ENCODE data around the gene CDH23. TPM values are rescaled to one million over a fixed set of nuclear protein-coding genes. Genes with fewer than 3 reads are reported as not detected.

The CDH23 gene
- total RNA-seq, 2 donors from 2014 or later = 28.5 to 58.7 TPM

DNA sequence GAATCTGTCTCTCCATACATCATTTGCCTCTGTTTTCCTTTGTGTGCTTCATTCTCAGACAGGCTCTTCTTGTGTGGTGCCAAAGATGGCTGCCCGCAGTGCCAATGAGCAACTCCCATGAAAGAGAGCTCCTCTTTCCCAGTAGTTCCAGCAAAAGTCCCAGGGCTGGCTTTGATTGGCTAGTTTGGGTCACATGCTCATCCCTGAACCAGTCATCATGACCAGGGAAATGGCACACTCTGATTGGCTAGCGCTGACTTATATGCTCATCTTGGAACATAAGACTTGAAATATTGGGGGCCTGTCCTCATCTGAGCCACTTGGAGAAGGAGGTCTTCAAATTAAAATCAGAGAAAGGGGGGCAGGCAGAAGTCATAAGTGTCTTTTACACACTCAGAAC, 112.7 kb downstream of the CDH23 start:
- peaks cover 12% of the 10 kb centered on the region for H3K4me1 ChIP-seq
- no peaks in the 10 kb centered on the region for H3K9me3 ChIP-seq
- TF ChIP-seq, protein P1, sequence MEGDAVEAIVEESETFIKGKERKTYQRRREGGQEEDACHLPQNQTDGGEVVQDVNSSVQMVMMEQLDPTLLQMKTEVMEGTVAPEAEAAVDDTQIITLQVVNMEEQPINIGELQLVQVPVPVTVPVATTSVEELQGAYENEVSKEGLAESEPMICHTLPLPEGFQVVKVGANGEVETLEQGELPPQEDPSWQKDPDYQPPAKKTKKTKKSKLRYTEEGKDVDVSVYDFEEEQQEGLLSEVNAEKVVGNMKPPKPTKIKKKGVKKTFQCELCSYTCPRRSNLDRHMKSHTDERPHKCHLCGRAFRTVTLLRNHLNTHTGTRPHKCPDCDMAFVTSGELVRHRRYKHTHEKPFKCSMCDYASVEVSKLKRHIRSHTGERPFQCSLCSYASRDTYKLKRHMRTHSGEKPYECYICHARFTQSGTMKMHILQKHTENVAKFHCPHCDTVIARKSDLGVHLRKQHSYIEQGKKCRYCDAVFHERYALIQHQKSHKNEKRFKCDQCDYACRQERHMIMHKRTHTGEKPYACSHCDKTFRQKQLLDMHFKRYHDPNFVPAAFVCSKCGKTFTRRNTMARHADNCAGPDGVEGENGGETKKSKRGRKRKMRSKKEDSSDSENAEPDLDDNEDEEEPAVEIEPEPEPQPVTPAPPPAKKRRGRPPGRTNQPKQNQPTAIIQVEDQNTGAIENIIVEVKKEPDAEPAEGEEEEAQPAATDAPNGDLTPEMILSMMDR (IDR thresholded peaks at IDR 0.05) = no peak
- TF ChIP-seq POLR2A (IDR thresholded peaks at IDR 0.05) = no peak
- ATAC-seq (no peak), DNase-seq (no peak)
- intact Hi-C loops (cut with DNase I) = no loop called here
- no peak overlapping the region for H3K27ac ChIP-seq
- no peak overlapping the region for H3K4me3 ChIP-seq
- H3K36me3 ChIP-seq (replicated peaks in 1 of 2; ENCODE audit: insufficient read depth in 1 of 2, low read depth in 2 of 2) = no peaks in the 10 kb centered on the region
- WGBS, 2 donors = 0 to 65% methylated on average over 1 to 2 of the region's 2 CpGs
- no peaks in the 10 kb centered on the region for H3K27me3 ChIP-seq

DNA sequence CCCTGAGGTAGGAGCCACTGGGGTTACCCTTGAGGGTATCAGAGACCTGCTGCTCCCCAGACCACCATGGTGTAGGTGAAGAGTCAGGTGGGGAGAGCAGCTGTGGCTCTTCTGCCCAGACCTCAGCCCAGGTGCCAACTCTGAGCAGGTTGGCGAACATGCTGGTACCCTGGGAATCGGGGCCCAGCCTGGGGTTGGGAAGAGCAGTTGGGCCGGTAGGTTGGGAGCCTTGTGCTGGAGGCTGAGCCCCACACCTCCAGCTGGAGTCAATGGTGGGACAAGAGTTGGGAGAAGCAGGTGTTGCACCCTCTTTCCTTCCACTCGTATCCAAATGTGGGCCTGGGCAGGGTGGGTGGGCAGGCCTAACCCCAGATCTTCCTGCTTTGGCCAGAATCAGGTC, 114.5 kb downstream of the CDH23 start:
- TF ChIP-seq, protein P1 (IDR thresholded peaks at IDR 0.05) = no peak
- no peak for TF ChIP-seq POLR2A (IDR thresholded peaks at IDR 0.05)
- Histone ChIP-seq H3K27me3 (no peaks in the 10 kb centered on the region), H3K9me3 (no peaks in the 10 kb centered on the region), H3K4me1 (peaks cover 12% of the 10 kb centered on the region), H3K4me3 (no peak overlapping the region), H3K27ac (no peak overlapping the region), H3K36me3 (replicated peaks in 1 of 2; ENCODE audit: insufficient read depth in 1 of 2, low read depth in 2 of 2) (no peaks in the 10 kb centered on the region)
- intact Hi-C loops (cut with DNase I) = no loop called here
- ATAC-seq = no peak
- WGBS, 2 donors = 92 to 93% methylated on average over 2 to 4 of the region's 4 CpGs
- DNase-seq = no peak

DNA sequence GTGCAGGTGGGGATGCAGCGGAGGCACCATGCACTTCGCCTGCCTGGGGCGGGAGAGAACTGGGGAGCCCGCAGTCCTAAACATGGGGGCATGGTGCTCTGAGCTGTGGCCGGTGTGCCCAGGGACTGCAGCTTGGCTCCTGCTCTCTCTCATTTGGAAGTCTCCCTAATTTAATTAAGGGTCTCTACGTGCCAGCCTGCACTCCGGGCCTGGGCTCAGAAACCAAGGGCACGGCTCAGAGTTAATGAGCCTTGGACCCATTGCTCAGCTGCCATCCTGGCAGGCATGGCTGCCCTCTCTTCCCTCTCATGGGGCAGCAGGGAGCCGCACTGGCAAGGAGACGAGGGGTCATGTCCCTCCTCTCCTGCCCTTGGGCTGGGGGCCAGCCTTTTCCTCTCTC, 115.6 kb downstream of the CDH23 start:
- DNase-seq = no peak
- H3K36me3 ChIP-seq (replicated peaks in 1 of 2; ENCODE audit: insufficient read depth in 1 of 2, low read depth in 2 of 2) = no peaks in the 10 kb centered on the region
- intact Hi-C loops (cut with DNase I) = no loop called here
- H3K4me3 ChIP-seq = no peak overlapping the region
- H3K27me3 ChIP-seq = no peaks in the 10 kb centered on the region
- no peak for ATAC-seq
- 79 to 82% methylated on average over 8 to 10 of the region's 10 CpGs for WGBS, 2 donors
- H3K4me1 ChIP-seq = peaks cover 12% of the 10 kb centered on the region
- H3K9me3 ChIP-seq = no peaks in the 10 kb centered on the region
- peak overlapping the region in 1 of 4 donors; percentile 32 for H3K27ac ChIP-seq
- TF ChIP-seq, protein P1 (IDR thresholded peaks at IDR 0.05) = no peak
- no peak for TF ChIP-seq POLR2A (IDR thresholded peaks at IDR 0.05)

DNA sequence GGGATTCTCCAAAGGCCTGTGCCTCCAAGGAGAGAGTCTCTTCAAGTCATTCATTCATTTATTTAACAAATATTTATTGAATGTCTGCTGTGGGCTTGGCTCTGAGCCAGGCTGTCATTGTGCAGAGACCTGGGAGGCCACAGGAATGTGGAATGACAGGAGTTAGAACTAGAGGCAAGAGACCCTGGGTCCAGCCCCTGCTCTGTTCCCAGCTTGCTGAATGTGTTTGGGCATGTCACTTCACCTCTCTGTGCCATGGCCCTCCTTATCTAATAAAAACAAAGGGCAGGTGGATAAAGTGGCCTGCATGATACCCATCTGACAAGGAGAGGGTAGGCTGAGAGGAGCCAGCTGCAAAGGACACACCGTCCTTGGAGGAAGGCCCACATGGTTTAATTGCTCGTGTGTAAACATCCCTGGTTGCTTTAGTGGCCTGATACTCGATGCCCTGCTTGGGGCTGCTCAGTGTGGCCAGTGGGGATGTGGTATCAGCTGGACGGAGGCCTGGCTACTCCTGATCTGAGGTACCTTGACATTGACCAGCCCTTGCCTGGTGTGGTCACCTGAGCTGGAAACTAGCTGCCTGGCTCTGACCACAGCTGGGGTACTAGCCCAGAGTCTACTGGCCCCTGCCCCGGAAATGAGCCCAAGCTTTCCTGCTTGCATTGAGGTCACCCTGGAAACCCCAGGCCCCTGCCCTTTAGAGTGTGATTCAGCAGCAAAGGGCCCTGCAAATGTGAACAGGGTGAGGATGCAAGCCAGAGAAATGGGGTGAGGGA, 116.2 kb downstream of the CDH23 start:
- Histone ChIP-seq H3K27me3 (no peaks in the 10 kb centered on the region), H3K27ac (peak overlapping the region in 3 of 4 donors; percentile 25 to 32 (median 28)), H3K4me3 (no peak overlapping the region), H3K9me3 (no peaks in the 10 kb centered on the region), H3K36me3 (replicated peaks in 1 of 2; ENCODE audit: insufficient read depth in 1 of 2, low read depth in 2 of 2) (no peaks in the 10 kb centered on the region), H3K4me1 (peaks cover 12% of the 10 kb centered on the region)
- TF ChIP-seq, protein P1 (IDR thresholded peaks at IDR 0.05) = no peak
- no peak for TF ChIP-seq POLR2A (IDR thresholded peaks at IDR 0.05)
- peak; percentile 57 for ATAC-seq
- intact Hi-C loops (cut with DNase I) = no loop called here
- WGBS, 2 donors = 24 to 37% methylated on average over 2 to 5 of the region's 5 CpGs
- peak; percentile 43 to 77 (median 58) for DNase-seq

DNA sequence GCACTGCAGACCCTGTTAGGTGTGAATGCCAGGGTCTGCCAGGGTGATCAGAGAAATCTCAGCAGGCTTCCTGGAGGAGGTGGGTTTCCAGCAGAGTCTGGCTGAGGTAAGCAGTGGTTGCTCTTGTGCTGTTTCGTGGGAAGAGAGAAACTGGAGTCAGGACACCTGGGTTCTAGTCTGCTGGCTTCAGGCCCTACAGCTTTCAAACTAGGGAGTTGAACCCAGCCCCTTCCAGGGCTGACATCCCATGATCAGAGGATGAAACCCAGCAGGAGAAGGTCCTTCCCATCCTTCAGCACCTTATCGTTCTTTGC, 116.8 kb downstream of the CDH23 start:
- H3K27me3 ChIP-seq = no peaks in the 10 kb centered on the region
- WGBS, 2 donors = 88 to 92% methylated on average over 1 to 2 of the region's 2 CpGs
- no peaks in the 10 kb centered on the region for H3K9me3 ChIP-seq
- ATAC-seq (no peak), DNase-seq (no peak)
- H3K4me3 ChIP-seq = no peak overlapping the region
- H3K36me3 ChIP-seq (replicated peaks in 1 of 2; ENCODE audit: insufficient read depth in 1 of 2, low read depth in 2 of 2) = no peaks in the 10 kb centered on the region
- TF ChIP-seq, protein P1 (IDR thresholded peaks at IDR 0.05) = no peak
- no peak for TF ChIP-seq POLR2A (IDR thresholded peaks at IDR 0.05)
- intact Hi-C loops (cut with DNase I) = no loop called here
- H3K27ac ChIP-seq = peak overlapping the region in 2 of 4 donors; percentile 25 to 32
- peaks cover 12% of the 10 kb centered on the region for H3K4me1 ChIP-seq
